HT-29 (cell line): ENCODE measurements around the gene AMOTL1. TPM values are rescaled to one million over a fixed set of nuclear protein-coding genes. Genes with fewer than 3 reads are reported as not detected.

ENCODE experiments used
- DNase-seq: peaks from one replicate; pipeline ENCODE4 v3.0.0-alpha.2; 2015; ENCODE audit warnings: low spot score
- total RNA-seq: library from RNA; depleted of rRNA; stranded (reverse); fragments of >200 nt; shearing (Covaris generic); gene quantifications from 2 replicates; pipeline ENCODE4 v1.2.3, GENCODE V29; 2014

AMOTL1 gene
- total RNA-seq, 1 experiment from 2014 or later: not detected

DNA sequence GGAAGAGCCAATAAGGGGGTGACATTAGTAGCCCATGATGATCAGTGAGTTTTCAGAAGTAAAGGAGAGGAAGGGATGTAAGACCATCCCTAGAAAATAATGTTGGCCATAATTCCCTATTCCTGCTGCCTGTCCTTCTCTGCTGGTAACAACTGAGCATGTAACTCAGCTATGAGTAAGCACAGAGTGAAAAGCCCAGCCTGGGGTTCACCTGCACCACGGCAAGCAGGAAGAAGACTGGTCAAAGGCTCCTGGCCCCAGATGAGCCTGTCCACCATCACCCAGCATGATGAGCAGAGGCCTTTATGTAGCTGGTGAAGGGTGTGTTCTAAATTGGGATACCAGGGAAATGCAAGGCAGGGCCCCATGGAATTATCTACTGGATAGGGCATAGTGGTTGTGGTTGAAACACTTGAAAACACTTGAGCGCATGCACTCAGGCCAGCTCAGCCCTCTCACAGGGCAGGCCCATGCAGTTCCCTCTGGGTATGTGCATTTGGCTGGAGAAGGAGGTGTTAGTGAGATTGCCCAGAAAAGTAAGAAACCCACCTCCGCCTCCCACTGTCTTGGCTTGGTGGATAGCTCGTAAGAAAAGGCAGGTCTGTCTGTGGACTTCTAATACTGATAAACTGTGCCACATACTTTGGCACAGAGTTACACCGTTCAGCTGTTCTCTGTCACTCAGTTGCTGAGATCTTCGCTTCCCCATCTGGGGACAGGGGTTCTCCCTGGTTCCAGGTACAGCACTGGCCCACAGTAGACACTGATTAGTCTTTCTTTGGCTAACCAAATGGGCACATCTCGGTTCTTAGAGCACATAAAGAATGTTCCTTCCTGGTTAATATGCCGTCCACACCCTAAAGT lies 86.8 kb downstream of the AMOTL1 start:
- DNase-seq: no peak

DNA sequence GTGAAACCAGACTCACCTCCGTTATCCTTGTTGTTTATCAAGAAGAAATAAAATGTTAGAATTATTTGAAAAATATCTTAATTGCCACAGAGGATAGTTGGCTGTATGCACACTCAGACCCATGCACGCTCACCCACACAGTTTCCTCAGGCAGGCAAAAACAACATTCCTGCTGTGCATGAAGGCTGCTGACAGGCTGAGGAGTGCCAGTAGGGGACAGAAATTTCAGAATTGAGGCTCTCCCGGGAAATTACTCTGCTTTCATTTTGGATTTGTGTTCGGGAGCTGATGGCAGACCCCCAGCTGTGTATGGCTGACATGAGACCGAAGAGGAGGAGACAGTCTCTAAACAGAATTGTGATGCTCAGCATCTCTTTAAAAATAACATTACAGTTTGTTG lies 87.5 kb downstream of the AMOTL1 start:
- no peak for DNase-seq

DNA sequence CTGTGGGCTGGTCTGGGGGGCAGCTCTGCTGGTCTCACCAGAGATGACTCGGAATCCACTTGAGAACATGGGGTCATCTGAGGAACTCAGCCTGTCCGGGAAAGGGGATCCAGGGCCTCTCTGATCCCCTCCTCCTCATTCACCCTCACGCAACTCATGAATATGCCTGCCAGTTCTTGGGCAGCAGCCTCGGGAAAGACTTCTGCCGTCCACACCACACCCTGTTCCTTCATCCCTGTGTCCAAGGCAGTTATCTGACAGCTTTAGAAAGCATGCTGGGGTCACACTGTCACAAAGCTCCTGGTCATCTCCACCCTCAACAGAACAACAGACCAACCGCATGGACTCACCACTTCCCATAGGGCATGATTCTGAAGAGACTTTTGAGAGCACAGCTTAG lies 88.3 kb downstream of the AMOTL1 start:
- DNase-seq: no peak

DNA sequence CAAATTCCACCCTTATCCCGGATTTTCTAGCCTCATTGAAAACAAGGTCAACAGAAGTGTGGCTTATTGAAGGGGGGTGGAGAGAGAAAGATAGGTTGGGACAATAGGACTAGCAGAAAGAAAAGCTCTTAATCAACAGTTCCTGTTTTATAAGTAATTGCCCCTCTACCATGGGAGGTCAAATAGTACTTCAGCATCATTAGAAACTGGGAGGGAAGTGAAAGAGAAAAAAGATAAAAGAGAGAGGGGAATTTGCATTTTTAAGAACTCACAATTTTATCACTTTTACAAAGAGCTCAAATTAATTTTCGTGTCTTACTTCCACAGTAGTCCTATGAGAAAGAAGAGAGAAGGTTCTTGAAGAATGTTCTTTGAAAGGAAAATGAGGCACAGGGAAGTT lies 89.2 kb downstream of the AMOTL1 start:
- DNase-seq: no peak

DNA sequence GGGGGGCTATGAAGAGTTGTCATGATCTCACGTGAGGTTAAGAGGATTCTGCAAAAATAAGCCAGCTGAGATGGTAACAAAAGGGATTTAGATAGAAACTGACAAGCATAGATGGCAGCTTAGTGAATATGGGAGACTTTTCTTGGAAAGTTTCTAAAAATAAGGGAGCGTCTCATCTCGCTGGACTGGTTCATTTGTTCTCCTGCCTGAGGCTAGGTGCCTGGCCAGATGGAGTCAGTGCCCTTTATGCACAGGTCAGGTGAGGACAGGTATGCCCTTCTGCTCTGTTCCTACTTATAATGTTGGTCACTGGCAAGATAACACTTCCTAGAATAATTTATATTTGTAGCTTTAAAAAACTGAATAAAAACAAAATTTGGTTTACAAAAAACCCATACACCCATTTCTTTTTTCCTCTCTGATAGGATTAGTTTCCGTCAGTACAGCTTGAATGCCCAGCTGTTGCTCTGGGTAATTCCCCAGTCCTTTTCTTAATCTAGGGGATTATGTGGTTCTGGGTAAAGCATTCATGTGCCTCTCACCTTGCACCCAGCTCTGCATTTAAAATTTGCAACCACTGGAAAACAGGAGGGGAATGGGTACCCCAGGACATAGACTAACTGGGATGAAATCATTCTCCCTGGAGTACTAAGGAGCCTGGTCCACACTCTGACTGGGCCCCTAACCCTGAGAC lies 90.0 kb downstream of the AMOTL1 start:
- DNase-seq: no peak

DNA sequence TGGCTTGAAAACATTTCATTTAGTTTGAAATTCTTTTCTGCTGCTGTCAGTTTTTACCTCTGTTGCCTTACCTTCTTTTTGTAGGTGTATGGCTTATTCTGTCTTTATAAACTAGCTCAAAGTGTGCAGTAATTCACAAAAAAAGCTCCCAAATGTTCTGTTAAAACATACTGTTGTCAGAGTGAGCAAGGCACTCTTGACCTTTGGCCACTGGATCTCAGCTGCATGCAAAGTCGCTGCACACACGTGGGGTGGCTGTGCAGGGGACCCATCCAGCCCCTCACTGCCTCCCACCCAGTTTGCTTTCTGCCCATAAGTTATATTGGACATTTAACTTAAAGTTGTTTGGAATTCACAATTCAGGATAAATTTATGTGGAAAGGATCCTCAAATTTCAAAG lies 92.2 kb downstream of the AMOTL1 start:
- no peak for DNase-seq

DNA sequence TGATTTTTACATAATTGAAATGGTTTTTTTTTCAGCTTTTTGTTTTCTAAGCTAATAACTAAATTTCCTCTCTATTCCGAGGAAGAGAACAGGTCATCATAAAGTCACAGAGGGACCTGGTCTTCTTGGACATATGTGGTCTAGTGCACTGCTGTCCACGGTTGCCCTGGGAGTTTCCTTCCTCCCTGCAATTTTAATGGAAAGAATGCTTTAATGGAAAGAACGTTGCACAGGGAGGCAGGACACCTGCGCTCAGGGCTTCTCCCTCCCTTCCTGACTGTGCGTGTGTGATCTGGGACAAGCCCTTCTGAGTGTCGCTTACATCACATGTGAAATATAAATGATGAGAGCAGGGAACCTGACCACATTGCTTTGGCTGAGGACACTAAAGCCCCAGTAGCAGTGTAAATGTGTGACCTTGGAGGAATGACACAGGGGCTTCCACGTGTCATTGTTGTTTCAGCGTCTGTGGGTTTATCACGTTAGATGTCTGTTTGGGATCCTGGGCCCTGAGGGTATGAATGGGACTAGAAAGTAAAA lies 93.2 kb downstream of the AMOTL1 start:
- DNase-seq: no peak

DNA sequence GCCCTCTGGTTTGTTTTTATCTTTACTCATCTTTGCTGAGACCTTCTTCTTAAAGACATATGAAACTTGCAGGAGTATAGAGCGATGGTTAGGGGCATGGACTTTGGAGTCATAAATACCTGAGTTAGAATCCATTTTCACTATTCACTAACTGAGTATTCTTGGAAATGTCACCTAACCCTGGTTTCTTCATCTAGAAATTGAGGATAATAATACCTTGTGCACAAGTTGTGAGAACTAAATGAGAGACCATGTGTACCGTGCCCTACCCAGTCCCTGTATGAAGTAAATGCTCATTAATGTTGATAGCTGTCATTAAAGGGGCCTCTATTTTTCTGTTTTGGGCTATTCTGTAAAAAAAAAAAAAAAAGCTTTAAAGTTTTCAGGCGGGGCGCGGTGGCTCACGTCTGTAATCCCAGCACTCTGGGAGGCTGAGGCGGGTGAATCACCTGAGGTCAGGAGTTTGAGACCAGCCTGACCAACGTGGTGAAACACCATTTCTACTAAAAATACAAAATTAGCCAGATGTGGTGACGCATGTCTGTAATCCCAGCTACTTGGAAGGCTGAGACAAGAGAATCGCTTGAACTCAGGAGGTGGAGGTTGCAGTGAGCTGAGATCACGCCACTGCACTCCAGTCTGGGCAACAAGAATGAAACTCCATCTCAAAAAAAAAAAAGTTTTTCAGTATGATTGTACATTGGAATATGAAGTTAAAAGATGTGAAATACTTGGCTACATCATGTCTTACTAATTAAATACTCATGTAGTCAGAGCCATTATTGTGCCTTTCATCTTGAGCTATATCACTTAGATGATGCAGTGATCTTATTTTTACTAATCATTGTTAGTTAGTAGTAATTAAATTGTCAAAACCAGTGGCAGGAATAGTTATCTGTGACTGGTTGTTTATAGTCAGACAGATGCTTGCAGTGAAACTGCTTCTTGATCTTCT lies 95.0 kb downstream of the AMOTL1 start:
- no peak for DNase-seq

DNA sequence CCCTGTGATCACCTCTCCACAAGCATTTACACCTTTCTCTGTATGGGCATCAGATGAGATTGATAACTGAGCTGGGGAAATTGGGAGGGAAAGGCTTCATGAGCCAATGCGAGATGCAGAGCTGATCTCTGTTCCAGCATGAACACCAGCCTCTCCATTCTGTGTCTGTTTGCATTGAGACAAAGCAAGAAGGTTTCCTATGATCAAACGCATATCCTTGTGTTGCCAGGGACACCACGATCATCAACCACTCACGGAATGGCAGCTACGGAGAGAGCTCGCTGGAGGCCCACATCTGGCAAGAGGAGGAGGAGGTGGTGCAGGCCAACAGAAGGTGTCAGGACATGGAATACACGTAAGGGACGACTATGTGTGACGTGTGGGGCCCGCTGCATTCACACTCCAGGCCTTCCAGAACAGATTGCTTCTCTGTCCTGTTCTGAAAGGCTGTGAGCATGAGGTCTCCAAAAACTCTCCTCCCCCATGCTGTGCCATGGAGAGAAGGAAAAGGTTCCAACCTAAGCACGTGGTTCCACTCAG lies 96.4 kb downstream of the AMOTL1 start:
- no peak for DNase-seq

DNA sequence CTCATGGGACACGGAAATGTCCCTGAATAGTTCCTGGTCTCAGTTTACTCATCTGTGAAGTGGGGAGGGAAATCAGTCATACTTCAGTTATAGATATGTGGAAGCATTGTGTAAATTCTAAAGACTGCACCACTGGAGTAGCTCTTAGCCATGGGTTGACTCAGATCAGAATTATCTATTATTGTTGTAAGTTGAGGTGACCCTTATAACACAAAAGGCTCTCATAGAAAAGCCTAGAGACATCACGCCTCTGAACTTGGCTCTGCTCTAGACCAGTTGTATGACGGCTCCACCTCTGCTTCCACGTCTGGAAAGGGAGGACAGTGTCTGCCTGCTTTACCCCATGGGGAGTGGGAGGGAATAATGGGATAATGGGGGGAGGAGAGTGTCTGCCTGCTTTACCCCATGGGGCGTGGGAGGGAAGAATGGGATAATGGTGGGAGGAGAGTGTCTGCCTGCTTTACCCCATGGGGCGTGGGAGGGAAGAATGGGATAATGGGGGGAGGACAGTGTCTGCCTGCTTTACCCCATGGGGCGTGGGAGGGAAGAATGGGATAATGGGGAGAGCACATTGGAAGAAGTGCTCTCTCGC lies 98.2 kb downstream of the AMOTL1 start:
- no peak for DNase-seq

DNA sequence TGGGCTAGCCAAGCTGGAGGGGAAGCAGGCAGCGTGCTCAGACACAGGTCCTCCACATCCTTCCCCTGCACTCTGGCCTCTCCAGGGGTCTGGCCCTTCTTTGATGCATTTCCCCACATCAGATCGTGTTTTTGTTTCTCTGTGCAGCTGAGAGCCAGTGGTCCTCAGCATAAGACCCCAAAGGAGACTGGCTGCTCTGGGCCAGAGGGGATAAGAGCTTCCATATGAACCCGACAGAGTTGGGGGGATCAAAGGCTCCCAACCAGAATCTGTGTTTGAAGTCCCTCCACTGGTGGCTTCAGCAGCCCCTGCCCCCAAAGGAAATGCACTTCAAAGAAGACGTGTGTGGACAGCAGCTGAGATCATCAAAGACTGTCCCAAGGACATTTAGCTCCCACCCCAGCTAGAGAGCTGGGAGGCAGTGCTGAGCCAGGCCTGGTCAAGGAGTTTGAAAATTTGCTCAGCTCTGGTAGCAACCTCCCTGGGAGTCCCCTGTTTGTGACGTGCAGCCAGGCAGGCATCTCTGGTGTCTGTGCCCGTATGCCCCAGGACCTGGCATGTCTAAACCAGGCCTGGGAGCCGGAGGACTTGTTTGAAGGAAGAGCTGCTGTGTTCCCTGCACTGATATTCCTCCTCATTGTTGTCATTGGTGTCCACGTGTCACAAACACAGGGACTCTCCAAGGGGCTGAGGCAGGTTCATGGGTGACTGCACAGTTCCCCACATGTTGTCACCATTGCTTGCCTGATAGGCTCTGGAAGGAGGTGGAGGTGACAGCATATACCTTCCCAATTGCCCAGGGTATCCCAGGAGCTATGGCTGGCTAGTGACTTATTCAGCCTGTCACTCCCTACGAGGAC lies 99.0 kb downstream of the AMOTL1 start:
- no peak for DNase-seq

DNA sequence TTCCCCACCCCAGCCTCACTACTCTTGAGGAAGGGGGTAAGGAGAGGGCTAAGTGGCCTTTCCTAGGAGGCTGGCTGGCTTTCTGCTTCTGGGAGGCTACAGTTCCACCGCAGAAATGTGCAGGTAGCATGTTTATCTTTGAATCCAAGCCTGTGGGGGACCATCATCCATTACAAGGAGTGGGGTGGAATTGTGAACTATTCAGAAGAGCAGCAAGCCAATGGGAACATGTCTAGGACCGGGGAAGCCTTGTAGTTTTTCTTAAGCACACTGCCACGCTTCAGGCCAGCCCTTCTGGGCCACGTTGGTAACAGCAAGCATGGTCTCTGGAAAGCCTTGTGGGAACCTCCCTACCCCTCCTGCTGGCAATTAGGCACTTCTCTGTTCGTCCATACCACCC lies 100.3 kb downstream of the AMOTL1 start:
- DNase-seq: no peak

DNA sequence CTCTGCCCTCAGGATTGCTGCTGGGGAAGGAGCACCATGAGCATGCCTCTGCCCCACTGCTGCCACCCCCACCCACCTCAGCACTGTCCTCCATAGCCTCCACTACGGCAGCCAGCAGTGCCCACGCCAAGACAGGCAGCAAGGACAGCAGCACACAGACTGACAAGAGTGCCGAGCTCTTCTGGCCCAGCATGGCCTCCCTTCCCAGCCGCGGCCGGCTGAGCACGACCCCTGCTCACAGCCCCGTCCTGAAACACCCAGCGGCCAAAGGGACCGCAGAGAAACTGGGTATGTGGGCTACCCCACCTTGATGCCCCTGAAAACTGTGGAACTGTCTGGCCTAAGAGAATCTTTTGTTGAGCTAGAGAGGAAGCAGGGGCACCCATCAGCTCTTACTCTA lies 101.0 kb downstream of the AMOTL1 start:
- no peak for DNase-seq

DNA sequence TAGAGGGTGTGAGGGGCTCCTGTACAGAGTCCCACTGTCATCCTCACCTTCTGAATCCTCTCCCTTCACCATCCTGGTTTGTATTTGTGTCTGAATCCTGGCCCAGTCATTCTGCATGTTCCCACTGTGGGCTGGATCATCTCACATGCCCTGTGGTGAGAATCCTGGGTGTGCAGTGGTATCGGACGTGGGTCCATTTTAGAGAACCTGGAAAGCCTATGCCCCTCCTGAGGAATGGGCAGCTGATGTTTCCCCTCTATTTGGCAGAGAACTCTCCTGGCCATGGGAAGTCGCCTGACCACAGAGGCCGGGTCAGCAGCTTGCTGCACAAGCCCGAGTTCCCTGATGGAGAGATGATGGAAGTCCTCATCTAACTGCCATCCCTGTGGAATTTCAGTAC lies 102.3 kb downstream of the AMOTL1 start:
- no peak for DNase-seq

DNA sequence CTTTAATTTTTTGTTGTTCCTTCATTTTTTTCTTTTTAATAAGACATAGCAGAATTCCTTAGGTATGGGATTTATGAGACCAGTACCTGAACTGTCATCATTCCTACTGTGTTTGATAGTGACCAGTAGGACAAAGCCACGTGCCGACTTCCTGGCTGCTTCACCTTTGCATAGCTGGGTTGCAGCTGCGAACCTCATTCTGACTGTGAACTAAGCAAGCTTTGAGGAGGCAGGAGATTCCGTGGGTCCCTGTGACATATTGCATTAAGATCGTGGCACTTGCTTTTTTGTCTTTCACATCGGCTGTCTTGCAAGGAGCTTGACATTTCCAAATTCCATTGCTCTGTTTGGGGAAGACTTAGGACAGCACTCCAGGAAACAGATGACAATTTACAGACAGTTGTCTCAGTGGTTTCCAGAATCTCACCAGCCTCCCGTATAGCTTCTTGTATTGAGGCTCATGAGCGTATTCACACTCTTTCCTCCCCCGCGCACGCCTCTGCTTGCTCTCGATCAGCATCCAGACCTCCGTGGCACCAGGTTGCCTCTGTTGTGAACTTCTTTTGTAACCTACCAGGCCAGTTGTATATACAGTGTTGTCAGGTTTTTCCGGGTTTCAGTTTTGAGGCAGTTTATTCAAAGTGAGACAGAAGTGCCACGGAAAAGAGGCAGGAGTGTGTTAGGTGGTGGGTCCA lies 103.5 kb downstream of the AMOTL1 start:
- DNase-seq: no peak

DNA sequence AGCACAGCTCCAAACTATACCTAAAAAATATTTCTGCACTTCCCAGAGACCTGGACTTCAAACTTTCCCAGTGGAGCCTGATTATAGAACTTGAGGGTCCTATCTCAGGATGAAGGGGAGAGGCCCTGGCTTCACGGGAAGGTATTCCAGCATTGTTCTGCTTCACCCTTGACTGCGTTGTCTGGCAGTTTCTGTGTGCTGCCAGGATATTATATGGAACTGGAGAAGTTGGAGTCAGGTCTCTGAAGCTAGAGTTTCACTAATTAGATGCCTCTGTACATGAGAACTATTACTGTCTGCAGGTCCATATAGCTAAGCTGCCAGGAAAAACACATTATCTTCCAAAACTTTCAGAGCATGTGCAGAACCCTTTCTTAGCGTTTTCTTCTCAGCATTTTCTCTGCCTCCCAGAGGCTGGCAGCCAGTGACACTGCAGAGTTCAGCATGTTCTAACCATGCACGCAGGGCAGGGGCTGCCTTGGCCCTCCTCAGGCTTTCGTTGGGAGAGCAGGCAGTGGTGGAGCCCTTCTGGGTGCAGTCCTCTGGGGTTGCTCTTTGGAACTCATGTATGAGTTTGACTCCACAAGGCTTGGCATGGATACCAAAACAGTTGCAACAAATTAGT lies 105.9 kb downstream of the AMOTL1 start:
- no peak for DNase-seq

DNA sequence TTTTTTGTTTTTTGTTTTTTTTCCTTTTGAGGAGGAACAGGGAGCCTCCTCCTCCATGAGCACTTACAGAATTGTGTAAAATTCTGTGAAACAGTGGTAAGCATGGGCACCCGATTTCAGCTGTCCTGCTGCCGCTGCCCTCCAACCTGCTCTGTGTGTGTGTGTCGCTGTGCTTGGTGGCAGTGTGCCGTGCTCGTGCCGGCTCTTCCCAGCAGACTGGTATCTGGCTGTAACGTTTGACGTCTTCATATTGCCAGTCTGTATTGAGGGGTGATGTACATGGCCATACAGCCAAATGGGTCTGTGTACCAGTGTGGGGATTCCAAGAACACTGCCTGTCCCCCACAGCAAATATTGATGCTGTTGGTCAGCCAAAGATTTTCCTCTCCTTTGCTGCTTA lies 108.1 kb downstream of the AMOTL1 start:
- no peak for DNase-seq

DNA sequence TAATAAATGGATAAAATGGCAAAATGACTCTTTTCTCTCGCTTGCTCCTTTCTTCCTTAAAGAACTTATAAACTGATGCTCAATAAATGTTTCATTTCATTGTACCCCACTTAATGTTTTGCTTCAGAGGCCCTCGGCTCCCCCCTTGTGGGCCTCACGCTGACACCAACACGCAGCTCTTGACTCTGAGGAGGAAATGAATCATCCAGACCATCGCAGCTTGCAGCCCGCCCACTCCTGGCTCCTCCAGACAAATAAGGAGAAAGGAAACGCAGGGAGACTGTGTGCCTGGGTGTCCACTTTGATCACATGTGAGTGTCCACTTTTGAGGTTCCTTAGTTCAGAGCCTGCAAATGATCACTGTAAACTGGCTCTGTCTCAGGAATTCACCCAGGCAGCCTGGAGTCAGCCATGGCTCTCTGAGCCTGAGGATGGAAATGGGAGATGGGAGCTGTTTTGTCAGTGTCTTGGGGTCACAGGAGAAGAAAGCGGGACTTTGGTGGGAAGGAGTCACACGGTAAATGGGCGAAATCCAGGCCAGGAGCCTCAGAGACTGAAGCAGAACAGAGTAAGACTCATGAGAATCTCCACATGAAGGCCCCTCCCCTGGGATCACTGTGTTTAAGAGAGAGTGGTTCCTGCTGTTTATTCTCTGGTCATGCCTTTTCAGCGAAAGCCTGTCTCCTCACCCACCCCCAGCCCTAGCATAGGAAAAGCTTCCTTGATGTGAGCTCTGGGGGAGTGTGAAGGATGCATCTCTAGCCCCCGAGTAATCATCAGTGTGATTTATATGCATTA lies 108.7 kb downstream of the AMOTL1 start:
- peak; percentile 75 for DNase-seq
